Activated CD4-positive, alpha-beta T cell treated with anti-CD3 and anti-CD28 coated beads for 36 hours (primary cell): ENCODE measurements around the gene SMAD6. TPM values are rescaled to one million over a fixed set of nuclear protein-coding genes. Genes with fewer than 3 reads are reported as not detected.

ENCODE experiments used
- ATAC-seq: fragments of 200-7000 bp; cut with Tn5 transposase; one replicate; pipeline ENCODE4 v1.10.0; 2021; ENCODE audit warnings: mild to moderate bottlenecking, moderate library complexity
- CTCF ChIA-PET: fragments of 350-600 bp; sonication (Branson Sonifier 250); formaldehyde crosslinking; loops from one replicate; lab custom pipeline; 2021; ENCODE audit warnings: antibody characterized with exemption; lab: Charles Lee
- POLR2A ChIA-PET: fragments of 350-600 bp; sonication (Branson Sonifier 250); formaldehyde crosslinking; loops from one replicate; lab custom pipeline; 2021; ENCODE audit warnings: antibody characterized with exemption, inconsistent platforms; lab: Charles Lee
- DNase-seq: peaks from one replicate; pipeline ENCODE4 v3.0.0-alpha.2; 2020
- H3K27ac Mint-ChIP-seq: one replicate; pipeline ENCODE4 v1.8.0; 2021; ENCODE audit warnings: mixed read lengths
- H3K27me3 Mint-ChIP-seq: one replicate; pipeline ENCODE4 v1.8.0; 2021; ENCODE audit warnings: mixed read lengths
- H3K36me3 Mint-ChIP-seq: one replicate; pipeline ENCODE4 v1.8.0; 2021; ENCODE audit warnings: low read depth, mixed read lengths
- H3K4me1 Mint-ChIP-seq: one replicate; pipeline ENCODE4 v1.8.0; 2021; ENCODE audit warnings: mixed read lengths
- H3K4me3 Mint-ChIP-seq: one replicate; pipeline ENCODE4 v1.8.0; 2021; ENCODE audit warnings: mild to moderate bottlenecking, moderate library complexity, mixed read lengths
- H3K9me3 Mint-ChIP-seq: one replicate; pipeline ENCODE4 v1.8.0; 2021; ENCODE audit warnings: low read depth, mixed read lengths
- intact Hi-C, 2 experiments: fragments of 100-400 bp; cut with DNase I in 1 of 2; cut with micrococcal nuclease in 1 of 2; formaldehyde crosslinking; loops; one replicate each; pipeline versions ENCODE4 v1.14.2 to v1.15.1; 2022 to 2024; cut with DNase I, micrococcal nuclease
- total RNA-seq, 2 experiments: library from RNA; stranded (reverse); gene quantifications; one replicate each; pipeline ENCODE4 v1.2.3, GENCODE V29; 2021

SMAD6 gene
- total RNA-seq, 2 experiments from 2014 or later, result 0.19 to 0.23 TPM

DNA sequence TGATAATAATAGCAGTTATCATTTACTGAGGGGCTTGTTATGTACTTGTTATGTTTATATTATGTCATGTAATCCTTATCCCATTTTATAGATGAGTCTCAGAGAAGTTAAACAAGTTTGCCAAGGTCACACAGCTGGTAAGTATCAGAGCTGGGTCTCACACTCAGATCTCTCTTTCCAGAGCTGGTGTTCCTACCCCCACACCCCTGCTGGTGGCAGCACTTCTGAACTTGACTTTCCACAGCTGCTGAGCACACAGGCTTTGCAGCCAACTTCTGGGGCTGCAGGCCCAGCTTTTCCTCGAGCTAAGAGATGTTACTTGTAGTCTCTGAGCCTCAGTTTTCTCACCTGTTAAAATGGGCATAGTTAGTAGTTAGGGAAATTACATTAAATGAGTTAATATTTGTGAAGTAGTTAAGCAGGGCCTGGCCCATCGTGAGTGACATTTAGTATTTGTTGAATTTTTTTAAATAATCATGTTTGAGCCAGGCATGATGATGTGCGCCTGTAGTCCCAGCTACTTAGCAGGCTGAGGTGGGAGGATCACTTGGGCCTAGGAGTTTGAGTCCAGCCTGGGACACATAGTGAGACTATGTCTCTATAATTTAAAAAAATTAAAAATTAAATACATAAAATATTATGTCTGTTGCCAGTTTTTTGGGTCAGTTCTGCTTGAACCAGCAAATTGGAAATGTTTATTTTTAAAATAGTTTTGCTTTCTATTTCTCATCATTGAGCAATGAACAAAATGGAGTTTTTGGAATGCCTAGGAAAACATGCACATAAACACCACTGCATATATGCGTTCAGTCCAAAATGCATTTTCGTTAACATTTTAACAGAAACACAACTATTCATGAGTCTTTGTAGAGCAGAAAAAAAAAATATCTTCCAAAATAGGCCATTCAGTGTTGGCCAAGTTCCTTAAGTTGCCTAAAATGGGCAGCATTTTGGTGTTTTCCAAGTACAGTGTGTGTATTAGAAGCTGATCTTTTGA, 87.3 kb downstream of the SMAD6 start:
- intact Hi-C loops, result no loop called here
- DNase-seq (peak; percentile 22), ATAC-seq (no peak)
- CTCF ChIA-PET, result interaction anchor here (0.6 to 1.4 kb wide), 5 partner anchors 17 to 1148 kb away, joined by 3 to 5 read pairs (median 4); no protein-coding TSS in a partner anchor
- H3K9me3 Mint-ChIP-seq, result no peaks in the 10 kb centered on the region
- POLR2A ChIA-PET, result interaction anchor here (0.5 kb wide), 1 partner anchor 235 kb away, joined by 4 read pairs; no protein-coding TSS in a partner anchor
- no peaks in the 10 kb centered on the region for H3K4me1 Mint-ChIP-seq
- H3K36me3 Mint-ChIP-seq, result no peaks in the 10 kb centered on the region
- no peak overlapping the region for H3K4me3 Mint-ChIP-seq
- no peak overlapping the region for H3K27ac Mint-ChIP-seq
- H3K27me3 Mint-ChIP-seq, result no peaks in the 10 kb centered on the region

- no peak for DNase-seq
- POLR2A ChIA-PET, result no interaction called here
These were observed 93.8 kb downstream of the SMAD6 start for GRCh38 chr15:66795851-66796250.

DNA sequence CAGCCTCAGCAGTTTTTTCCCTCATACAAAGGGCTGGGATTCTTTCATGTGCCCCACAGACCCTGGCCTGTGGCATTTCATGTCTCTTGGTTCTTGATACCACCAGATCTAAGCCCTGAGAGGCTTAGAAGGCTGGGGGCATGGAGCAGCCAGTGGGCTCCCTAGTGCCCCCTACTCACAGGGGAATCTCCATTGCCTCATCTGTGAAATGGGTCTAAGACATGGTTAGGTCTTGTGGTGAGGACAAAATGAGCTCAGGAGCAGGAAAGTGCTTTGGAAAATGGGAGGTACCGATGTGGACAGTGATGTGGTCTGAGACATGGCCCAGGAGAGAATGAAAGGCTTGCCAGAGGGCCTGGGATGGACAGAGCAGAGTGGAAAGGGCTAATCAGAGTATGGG, 94.3 kb downstream of the SMAD6 start:
- Mint-ChIP-seq H3K27ac (no peak overlapping the region), H3K9me3 (no peaks in the 10 kb centered on the region), H3K36me3 (no peaks in the 10 kb centered on the region), H3K27me3 (no peaks in the 10 kb centered on the region), H3K4me3 (no peak overlapping the region), H3K4me1 (no peaks in the 10 kb centered on the region)
- ATAC-seq (no peak), DNase-seq (no peak)
- intact Hi-C loops, result no loop called here
- POLR2A ChIA-PET, result no interaction called here
- CTCF ChIA-PET, result interaction anchor here (0.9 to 1.1 kb wide), 2 partner anchors 10 to 37 kb away, joined by 3 to 6 read pairs; no protein-coding TSS in a partner anchor

More at GRCh38 chr15:66795851-66796250, 93.8 kb downstream of the SMAD6 start:
- intact Hi-C loops, result no loop called here
- CTCF ChIA-PET, result no interaction called here
- Mint-ChIP-seq H3K27ac (no peak overlapping the region), H3K9me3 (no peaks in the 10 kb centered on the region), H3K4me1 (no peaks in the 10 kb centered on the region), H3K27me3 (no peaks in the 10 kb centered on the region), H3K36me3 (no peaks in the 10 kb centered on the region), H3K4me3 (no peak overlapping the region)
- ATAC-seq, result no peak

DNA sequence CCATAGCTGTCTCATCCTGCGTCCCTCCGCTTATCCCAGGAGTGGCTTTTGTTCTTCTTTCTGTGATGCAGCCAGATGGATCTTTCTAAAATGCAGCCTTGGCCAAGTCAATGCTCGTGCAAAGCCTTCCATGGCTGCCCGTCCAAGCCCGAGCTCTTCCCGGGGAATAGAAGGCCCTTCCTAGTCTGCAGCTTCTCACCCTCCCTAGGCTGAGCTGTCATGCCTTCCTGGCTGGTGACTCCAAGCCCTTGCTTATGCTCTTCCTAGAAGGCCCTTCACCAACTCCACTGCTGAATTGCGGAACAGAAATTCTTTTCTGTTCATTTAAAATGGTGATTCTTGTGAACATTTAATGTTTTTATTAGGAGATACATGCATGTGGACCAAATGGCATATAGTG, 95.9 kb downstream of the SMAD6 start:
- Mint-ChIP-seq H3K4me1 (no peaks in the 10 kb centered on the region), H3K4me3 (no peak overlapping the region), H3K27me3 (no peaks in the 10 kb centered on the region), H3K27ac (no peak overlapping the region), H3K36me3 (no peaks in the 10 kb centered on the region), H3K9me3 (no peaks in the 10 kb centered on the region)
- POLR2A ChIA-PET, result no interaction called here
- CTCF ChIA-PET, result interaction anchor here (0.6 kb wide), 1 partner anchor 140 kb away, joined by 3 read pairs; no protein-coding TSS in a partner anchor
- DNase-seq (no peak), ATAC-seq (no peak)
- intact Hi-C loops, result no loop called here

GRCh38 chr15:66798426-66799061, 96.5 kb downstream of the SMAD6 start:
- Mint-ChIP-seq H3K27ac (no peak overlapping the region), H3K9me3 (no peaks in the 10 kb centered on the region), H3K4me1 (no peaks in the 10 kb centered on the region), H3K27me3 (no peaks in the 10 kb centered on the region), H3K36me3 (no peaks in the 10 kb centered on the region), H3K4me3 (no peak overlapping the region)
- no peak for ATAC-seq
- ChIA-PET POLR2A (no interaction called here), CTCF (interaction anchor here (0.5 to 0.7 kb wide), 3 partner anchors 53 to 139 kb away, joined by 3 to 5 read pairs (median 3); no protein-coding TSS in a partner anchor)
- no peak for DNase-seq
- intact Hi-C loops, result no loop called here

DNA sequence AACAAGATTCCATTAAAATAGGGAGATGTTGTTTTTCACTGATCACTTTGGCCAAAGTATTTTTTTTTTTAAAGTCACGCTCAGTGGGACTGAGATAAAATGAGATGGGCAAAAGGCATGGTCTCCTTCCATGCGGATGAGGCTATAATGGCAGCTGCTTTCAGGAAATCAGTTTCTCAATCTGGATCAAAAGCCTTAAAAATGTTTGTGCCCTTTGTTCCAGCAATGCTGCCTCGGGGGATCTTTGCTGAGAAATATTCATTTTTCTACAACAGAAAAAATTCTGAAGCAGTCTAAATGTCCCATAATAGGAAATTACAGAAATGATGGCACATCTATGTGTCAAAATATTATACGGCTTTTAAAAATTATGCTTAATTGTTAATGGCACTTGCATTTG, 97.2 kb downstream of the SMAD6 start:
- no peaks in the 10 kb centered on the region for H3K9me3 Mint-ChIP-seq
- intact Hi-C loops, result no loop called here
- H3K27me3 Mint-ChIP-seq, result no peaks in the 10 kb centered on the region
- ChIA-PET CTCF (interaction anchor here (0.5 kb wide), 1 partner anchor 110 kb away, joined by 5 read pairs; no protein-coding TSS in a partner anchor), POLR2A (no interaction called here)
- H3K36me3 Mint-ChIP-seq, result no peaks in the 10 kb centered on the region
- no peak overlapping the region for H3K27ac Mint-ChIP-seq
- ATAC-seq (no peak), DNase-seq (no peak)
- no peak overlapping the region for H3K4me3 Mint-ChIP-seq
- no peaks in the 10 kb centered on the region for H3K4me1 Mint-ChIP-seq

DNA sequence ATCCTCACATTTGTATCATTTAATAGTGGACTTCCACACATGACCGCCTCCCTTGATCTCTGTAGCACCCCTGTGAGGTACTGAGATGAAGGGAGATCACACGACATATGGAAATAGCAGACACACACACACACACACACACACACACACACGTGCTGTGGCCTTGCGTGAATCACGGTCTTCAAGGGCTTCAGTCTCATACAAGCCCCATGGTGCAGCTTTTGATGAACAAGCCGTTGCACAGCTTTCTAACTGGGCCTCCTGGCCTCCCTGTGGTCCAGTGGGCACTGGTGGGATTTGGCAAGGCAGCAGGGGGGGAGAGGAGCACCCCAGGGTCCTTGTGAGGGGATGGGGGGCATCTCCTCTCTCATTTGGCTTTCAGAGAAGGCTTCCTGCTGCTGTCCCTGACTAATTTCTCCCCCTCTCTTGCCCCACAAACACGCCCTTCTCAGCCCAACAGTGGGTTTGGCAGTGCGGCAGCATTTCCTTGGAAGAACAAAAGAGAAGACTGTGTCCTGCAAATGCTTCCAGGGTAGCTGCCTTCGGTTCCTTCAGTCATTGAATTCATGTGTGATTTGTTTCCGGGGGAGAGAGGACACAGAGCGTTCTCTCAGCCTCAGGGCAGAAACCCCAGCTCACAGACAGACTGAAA, 98.7 kb downstream of the SMAD6 start:
- POLR2A ChIA-PET, result no interaction called here
- DNase-seq (no peak), ATAC-seq (no peak)
- intact Hi-C loops, result no loop called here
- H3K36me3 Mint-ChIP-seq, result no peaks in the 10 kb centered on the region
- no peaks in the 10 kb centered on the region for H3K27me3 Mint-ChIP-seq
- H3K4me3 Mint-ChIP-seq, result no peak overlapping the region
- CTCF ChIA-PET, result no interaction called here
- no peak overlapping the region for H3K27ac Mint-ChIP-seq
- H3K4me1 Mint-ChIP-seq, result no peaks in the 10 kb centered on the region
- no peaks in the 10 kb centered on the region for H3K9me3 Mint-ChIP-seq

DNA sequence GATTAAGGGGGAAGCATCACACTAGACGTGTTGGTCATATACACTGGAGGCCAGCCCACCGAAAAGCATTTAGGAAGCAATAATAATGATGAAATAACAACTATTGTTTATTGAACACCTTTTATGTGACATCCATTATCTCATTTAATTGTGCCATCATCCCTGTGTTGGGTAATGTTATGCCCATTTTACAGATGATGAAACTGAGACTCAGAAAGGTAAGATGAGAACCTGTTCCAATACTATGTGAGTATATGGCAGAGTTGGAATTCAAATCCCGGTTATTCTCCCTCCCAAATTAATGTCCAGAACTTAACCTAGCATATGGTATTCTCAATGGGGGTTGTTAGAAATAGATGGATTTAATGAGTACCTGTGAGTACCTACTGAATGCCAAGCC, 99.2 kb downstream of the SMAD6 start:
- no peaks in the 10 kb centered on the region for H3K9me3 Mint-ChIP-seq
- no peak for ATAC-seq

GRCh38 chr15:66802025-66803001, 100.3 kb downstream of the SMAD6 start:
- ATAC-seq (no peak), DNase-seq (no peak)
- Mint-ChIP-seq H3K4me3 (no peak overlapping the region), H3K27ac (no peak overlapping the region), H3K4me1 (no peaks in the 10 kb centered on the region), H3K9me3 (no peaks in the 10 kb centered on the region), H3K27me3 (no peaks in the 10 kb centered on the region), H3K36me3 (no peaks in the 10 kb centered on the region)
- intact Hi-C loops, result no loop called here
- CTCF ChIA-PET, result interaction anchor here (0.6 kb wide), 1 partner anchor 59 kb away, joined by 6 read pairs; no protein-coding TSS in a partner anchor
- POLR2A ChIA-PET, result no interaction called here

More for the DNA sequence above, 99.2 kb downstream of the SMAD6 start:
- Mint-ChIP-seq H3K27me3 (no peaks in the 10 kb centered on the region), H3K27ac (no peak overlapping the region), H3K4me1 (no peaks in the 10 kb centered on the region), H3K4me3 (no peak overlapping the region), H3K36me3 (no peaks in the 10 kb centered on the region)
- ChIA-PET CTCF (no interaction called here), POLR2A (no interaction called here)
- intact Hi-C loops, result no loop called here
- no peak for DNase-seq

DNA sequence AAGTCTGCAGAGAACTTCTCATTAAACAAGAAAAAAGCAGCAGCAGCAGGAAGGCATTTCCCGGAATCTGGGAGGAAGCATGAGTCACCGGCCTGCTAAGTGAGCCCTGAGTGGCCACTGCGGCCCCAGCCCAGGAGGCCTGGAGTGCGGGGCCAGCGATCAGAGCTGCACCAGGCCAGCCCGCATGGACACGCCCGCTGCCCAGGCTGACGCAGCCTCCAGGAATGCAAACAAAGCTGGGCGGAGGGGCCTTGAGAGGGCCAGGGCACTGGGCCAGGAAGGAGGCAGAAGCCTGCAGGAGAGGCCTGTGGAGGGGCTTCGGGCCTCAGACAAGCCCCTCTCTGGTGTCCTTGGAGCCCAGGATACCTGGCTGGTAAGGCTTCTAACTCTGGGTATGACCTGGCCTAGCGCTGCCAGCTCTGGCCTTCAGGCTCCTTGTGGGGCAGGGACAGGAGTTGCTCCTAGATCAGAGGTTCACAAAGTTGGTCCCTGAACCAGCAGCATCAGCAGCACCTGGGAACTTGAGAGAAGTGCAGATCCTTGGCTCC, 101.2 kb downstream of the SMAD6 start:
- ATAC-seq (no peak), DNase-seq (no peak)
- Mint-ChIP-seq H3K4me3 (no peak overlapping the region), H3K36me3 (no peaks in the 10 kb centered on the region), H3K27ac (no peak overlapping the region), H3K9me3 (no peaks in the 10 kb centered on the region), H3K27me3 (no peaks in the 10 kb centered on the region), H3K4me1 (no peaks in the 10 kb centered on the region)
- ChIA-PET CTCF (no interaction called here), POLR2A (no interaction called here)
- intact Hi-C loops, result no loop called here
